ENCODE data around the gene ZNF84. TPM values are rescaled to one million over a fixed set of nuclear protein-coding genes. Genes with fewer than 3 reads are reported as not detected.

ZNF84 gene
- total RNA-seq, 1 donor from 2014 or later: 16.9 TPM

GRCh38 chr12:133106253-133106652 is 68.9 kb downstream of the ZNF84 start:
- intact Hi-C loops (cut with DNase I): no loop called here
- no peak for ATAC-seq (ENCODE audit: poor library complexity)

GRCh38 chr12:133107121-133107520 is 69.8 kb downstream of the ZNF84 start:
- no peak for ATAC-seq (ENCODE audit: poor library complexity)
- intact Hi-C loops (cut with DNase I): no loop called here
- DNase-seq: no peak

More at GRCh38 chr12:133106253-133106652, 68.9 kb downstream of the ZNF84 start:
- no peak for DNase-seq

- intact Hi-C loops (cut with DNase I): no loop called here
- ATAC-seq (ENCODE audit: poor library complexity): no peak
Observed at GRCh38 chr12:133108150-133108549, 70.8 kb downstream of the ZNF84 start.

More at GRCh38 chr12:133108150-133108549, 70.8 kb downstream of the ZNF84 start:
- DNase-seq: no peak

Other genes with a start within 250 kb of the ZNF84 start
- gene GOLGA3, start 208.6 kb upstream of the ZNF84 start, total RNA-seq: 24.8 TPM
- gene CHFR, start 149.9 kb upstream of the ZNF84 start, total RNA-seq: 10.5 TPM
- gene ZNF605, start 81.2 kb upstream of the ZNF84 start, total RNA-seq: 11.1 TPM
- gene ZNF26, start 51.1 kb upstream of the ZNF84 start, total RNA-seq: 2.6 TPM
- gene ZNF140, start 43.4 kb downstream of the ZNF84 start, total RNA-seq: 6.1 TPM
- gene ZNF891, start 92.8 kb downstream of the ZNF84 start, total RNA-seq: 1.0 TPM
- gene ZNF10, start 93.1 kb downstream of the ZNF84 start, total RNA-seq: 5.2 TPM
- 7.6 TPM for gene ZNF268, start 144.0 kb downstream of the ZNF84 start, total RNA-seq
- gene ANHX, start 198.4 kb downstream of the ZNF84 start, total RNA-seq: not detected

Data from Right ventricle myocardium superior (tissue), 1 donor.